ENCODE data around the gene TIMMDC1. TPM values are rescaled to one million over a fixed set of nuclear protein-coding genes. Genes with fewer than 3 reads are reported as not detected.

TIMMDC1 gene
- total and polyA plus RNA-seq, 10 of the 15 experiments (the other 5 are each of a cell fraction or from before 2014, with no cell fraction given): 55.9 to 146 (median 72.1) TPM

DNA sequence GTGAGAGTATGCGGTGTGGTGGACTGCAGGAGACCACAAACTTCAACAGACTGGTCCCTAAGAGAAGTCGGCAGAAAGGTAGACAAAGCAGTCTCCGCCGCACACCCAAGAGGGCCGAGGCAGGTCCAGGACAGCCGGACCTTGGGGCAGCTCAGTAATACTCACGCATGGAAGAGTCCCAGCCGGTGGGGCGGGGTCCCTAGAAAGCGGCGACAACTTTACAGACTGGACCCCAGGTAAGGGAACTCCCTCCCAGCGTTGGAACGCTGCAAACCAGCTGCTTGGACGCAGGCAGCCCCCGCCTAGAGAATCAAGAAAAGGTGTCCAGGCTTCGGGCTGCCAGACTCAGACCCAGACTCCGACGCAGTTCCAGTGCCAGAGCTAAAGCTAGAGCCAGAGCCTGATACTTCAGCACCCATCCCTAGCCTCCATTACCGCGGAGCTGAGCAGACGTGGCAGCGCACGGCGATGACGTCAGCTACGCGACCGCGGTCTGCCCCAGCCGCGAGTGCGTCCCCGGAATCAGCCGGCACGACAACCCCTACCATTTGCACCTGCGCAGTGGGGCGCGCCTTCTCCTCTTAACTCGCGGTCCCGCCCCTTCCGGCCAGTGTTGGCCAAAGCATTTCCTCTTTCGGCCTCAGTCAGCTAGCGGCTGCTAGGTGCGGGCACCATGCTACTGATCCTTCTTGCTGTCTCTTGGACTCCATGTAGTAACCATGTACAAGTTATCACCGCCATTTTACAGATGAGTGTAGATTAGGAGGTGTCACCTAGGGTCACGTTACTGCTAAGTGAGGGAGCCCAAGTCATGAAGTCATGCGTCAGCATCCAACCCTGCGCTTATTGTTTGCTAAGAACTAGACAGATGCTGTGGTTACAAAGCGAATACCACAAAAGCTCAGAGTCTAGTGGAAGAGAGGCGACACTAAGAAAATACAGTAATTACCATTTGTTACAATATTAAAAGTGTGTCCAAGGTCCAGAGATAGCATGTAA lies 34.9 kb upstream of the TIMMDC1 start, which contains the start of gene TMEM39A (continued):
- TF ChIP-seq, protein P1, sequence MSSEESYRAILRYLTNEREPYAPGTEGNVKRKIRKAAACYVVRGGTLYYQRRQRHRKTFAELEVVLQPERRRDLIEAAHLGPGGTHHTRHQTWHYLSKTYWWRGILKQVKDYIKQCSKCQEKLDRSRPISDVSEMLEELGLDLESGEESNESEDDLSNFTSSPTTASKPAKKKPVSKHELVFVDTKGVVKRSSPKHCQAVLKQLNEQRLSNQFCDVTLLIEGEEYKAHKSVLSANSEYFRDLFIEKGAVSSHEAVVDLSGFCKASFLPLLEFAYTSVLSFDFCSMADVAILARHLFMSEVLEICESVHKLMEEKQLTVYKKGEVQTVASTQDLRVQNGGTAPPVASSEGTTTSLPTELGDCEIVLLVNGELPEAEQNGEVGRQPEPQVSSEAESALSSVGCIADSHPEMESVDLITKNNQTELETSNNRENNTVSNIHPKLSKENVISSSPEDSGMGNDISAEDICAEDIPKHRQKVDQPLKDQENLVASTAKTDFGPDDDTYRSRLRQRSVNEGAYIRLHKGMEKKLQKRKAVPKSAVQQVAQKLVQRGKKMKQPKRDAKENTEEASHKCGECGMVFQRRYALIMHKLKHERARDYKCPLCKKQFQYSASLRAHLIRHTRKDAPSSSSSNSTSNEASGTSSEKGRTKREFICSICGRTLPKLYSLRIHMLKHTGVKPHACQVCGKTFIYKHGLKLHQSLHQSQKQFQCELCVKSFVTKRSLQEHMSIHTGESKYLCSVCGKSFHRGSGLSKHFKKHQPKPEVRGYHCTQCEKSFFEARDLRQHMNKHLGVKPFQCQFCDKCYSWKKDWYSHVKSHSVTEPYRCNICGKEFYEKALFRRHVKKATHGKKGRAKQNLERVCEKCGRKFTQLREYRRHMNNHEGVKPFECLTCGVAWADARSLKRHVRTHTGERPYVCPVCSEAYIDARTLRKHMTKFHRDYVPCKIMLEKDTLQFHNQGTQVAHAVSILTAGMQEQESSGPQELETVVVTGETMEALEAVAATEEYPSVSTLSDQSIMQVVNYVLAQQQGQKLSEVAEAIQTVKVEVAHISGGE (CRISPR knock-in tag; IDR thresholded peaks at IDR 0.05): no peak
- no peak for TF ChIP-seq ASH2L (IDR thresholded peaks at IDR 0.05; ENCODE audit: borderline replicate concordance, low read depth)
- peak; percentile 82 for TF ChIP-seq NRF1 (conservative IDR thresholded peaks at IDR 0.05; ENCODE audit: low read depth, low read length)
- TF ChIP-seq NFIC (IDR thresholded peaks at IDR 0.05; ENCODE audit: low read depth, low read length): 0 out of 2 replicates have a peak, but pooled peaks have one; percentile 56
- TF ChIP-seq HCFC1 (IDR thresholded peaks at IDR 0.05; ENCODE audit: low read length): peak; percentile 84
- TF ChIP-seq, protein P2, sequence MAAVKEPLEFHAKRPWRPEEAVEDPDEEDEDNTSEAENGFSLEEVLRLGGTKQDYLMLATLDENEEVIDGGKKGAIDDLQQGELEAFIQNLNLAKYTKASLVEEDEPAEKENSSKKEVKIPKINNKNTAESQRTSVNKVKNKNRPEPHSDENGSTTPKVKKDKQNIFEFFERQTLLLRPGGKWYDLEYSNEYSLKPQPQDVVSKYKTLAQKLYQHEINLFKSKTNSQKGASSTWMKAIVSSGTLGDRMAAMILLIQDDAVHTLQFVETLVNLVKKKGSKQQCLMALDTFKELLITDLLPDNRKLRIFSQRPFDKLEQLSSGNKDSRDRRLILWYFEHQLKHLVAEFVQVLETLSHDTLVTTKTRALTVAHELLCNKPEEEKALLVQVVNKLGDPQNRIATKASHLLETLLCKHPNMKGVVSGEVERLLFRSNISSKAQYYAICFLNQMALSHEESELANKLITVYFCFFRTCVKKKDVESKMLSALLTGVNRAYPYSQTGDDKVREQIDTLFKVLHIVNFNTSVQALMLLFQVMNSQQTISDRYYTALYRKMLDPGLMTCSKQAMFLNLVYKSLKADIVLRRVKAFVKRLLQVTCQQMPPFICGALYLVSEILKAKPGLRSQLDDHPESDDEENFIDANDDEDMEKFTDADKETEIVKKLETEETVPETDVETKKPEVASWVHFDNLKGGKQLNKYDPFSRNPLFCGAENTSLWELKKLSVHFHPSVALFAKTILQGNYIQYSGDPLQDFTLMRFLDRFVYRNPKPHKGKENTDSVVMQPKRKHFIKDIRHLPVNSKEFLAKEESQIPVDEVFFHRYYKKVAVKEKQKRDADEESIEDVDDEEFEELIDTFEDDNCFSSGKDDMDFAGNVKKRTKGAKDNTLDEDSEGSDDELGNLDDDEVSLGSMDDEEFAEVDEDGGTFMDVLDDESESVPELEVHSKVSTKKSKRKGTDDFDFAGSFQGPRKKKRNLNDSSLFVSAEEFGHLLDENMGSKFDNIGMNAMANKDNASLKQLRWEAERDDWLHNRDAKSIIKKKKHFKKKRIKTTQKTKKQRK (IDR thresholded peaks at IDR 0.05; ENCODE audit: low read depth, low read length): no peak
- TF ChIP-seq, protein P3, sequence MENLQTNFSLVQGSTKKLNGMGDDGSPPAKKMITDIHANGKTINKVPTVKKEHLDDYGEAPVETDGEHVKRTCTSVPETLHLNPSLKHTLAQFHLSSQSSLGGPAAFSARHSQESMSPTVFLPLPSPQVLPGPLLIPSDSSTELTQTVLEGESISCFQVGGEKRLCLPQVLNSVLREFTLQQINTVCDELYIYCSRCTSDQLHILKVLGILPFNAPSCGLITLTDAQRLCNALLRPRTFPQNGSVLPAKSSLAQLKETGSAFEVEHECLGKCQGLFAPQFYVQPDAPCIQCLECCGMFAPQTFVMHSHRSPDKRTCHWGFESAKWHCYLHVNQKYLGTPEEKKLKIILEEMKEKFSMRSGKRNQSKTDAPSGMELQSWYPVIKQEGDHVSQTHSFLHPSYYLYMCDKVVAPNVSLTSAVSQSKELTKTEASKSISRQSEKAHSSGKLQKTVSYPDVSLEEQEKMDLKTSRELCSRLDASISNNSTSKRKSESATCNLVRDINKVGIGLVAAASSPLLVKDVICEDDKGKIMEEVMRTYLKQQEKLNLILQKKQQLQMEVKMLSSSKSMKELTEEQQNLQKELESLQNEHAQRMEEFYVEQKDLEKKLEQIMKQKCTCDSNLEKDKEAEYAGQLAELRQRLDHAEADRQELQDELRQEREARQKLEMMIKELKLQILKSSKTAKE (IDR thresholded peaks at IDR 0.05; ENCODE audit: low read depth, poor library complexity, severe bottlenecking): peak; percentile 79
- 0 out of 2 replicates have a peak, but pooled peaks have one; percentile 37 for TF ChIP-seq BRCA1 (IDR thresholded peaks at IDR 0.05; ENCODE audit: low read depth, low read length)
- no peak for TF ChIP-seq NFXL1 (IDR thresholded peaks at IDR 0.05; ENCODE audit: borderline replicate concordance)
- 0 out of 2 replicates have a peak, but pooled peaks have one; percentile 14 for TF ChIP-seq GATAD2B (conservative IDR thresholded peaks at IDR 0.05; ENCODE audit: low read depth)
- TF ChIP-seq ZNF384 (IDR thresholded peaks at IDR 0.05; ENCODE audit: borderline replicate concordance, low read depth, low read length): no peak
- TF ChIP-seq CBX3 (IDR thresholded peaks at IDR 0.05; ENCODE audit: borderline replicate concordance, low read depth): no peak
- TF ChIP-seq LARP7 (IDR thresholded peaks at IDR 0.05): peak; percentile 90; the same call in 1 of the 2 replicates
- peak; percentile 56; the same call in 1 of the 2 replicates for TF ChIP-seq RFX5 (IDR thresholded peaks at IDR 0.05; ENCODE audit: low read depth, low read length)
- peak; percentile 85 for TF ChIP-seq GABPA (IDR thresholded peaks at IDR 0.05; ENCODE audit: low read depth)
- TF ChIP-seq BHLHE40 (IDR thresholded peaks at IDR 0.05; ENCODE audit: borderline replicate concordance in 1 of 2, low read depth in 2 of 2, low read length in 1 of 2): peak; percentile 81 to 84
- TF ChIP-seq, protein P4, sequence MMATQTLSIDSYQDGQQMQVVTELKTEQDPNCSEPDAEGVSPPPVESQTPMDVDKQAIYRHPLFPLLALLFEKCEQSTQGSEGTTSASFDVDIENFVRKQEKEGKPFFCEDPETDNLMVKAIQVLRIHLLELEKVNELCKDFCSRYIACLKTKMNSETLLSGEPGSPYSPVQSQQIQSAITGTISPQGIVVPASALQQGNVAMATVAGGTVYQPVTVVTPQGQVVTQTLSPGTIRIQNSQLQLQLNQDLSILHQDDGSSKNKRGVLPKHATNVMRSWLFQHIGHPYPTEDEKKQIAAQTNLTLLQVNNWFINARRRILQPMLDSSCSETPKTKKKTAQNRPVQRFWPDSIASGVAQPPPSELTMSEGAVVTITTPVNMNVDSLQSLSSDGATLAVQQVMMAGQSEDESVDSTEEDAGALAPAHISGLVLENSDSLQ (IDR thresholded peaks at IDR 0.05): peak; percentile 65; the same call in 1 of the 2 replicates
- no peak for TF ChIP-seq ZNF274 (IDR thresholded peaks at IDR 0.05; ENCODE audit: insufficient read depth, insufficient read length)
- TF ChIP-seq CBFB (IDR thresholded peaks at IDR 0.05; ENCODE audit: low read depth): peak; percentile 88

Measured in GM12878 (cell line).